Ramos (cell line): Measurements from ENCODE around the gene TMBIM4.
"Not testable (repeated sequence)": the region's sequence is repeated elsewhere in the genome, so short reads cannot be mapped to it uniquely, and the experiment has no call there.

Experiments
- in situ Hi-C: fragments of 300-500 bp; cut with MboI; formaldehyde crosslinking; loops from one replicate; pipeline ENCODE4 v1.14.3; 2022; ENCODE audit warnings: low sequenced_read_pairs; ENCODE audit not compliant: unreplicated experiment

TMBIM4 gene, protein sequence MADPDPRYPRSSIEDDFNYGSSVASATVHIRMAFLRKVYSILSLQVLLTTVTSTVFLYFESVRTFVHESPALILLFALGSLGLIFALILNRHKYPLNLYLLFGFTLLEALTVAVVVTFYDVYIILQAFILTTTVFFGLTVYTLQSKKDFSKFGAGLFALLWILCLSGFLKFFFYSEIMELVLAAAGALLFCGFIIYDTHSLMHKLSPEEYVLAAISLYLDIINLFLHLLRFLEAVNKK

GRCh38 chr12:66169221-66170170, at the start of gene TMBIM4:
TMBIM4 (minus strand) TSS chr12:66169996; CDS start chr12:66169951, 45 bp downstream.
- in situ Hi-C loops = no loop called here

DNA sequence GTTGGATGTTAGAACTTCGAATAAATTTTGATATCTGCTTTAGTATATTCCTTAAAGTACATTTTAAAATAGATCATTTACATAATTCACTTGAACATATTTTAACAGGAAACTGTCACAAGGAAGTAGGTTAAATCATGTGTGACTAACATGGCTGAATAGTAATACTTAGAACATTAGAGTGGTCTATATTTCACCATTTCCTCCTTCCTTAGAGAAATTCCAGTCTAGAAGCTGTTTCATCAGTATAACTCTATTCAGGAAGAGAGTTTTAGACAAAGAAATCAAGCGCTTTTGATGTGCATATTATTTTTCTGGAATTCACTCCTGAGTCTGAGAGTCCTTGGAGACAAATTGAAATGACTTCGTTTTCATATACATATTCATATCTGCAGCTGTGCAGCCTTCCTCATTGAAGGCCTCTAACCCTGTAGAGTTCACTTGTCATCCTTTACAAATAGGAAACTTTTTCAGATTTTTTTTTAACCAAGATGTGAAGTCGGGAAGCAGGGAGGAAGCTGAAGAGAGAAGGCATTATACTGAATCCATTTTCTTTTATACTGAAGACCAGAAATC, 47.6 kb upstream of the TMBIM4 start:
- in situ Hi-C loops = no loop called here

GRCh38 chr12:66213011-66213410, 43.2 kb upstream of the TMBIM4 start:
- in situ Hi-C loops = not testable (repeated sequence)

DNA sequence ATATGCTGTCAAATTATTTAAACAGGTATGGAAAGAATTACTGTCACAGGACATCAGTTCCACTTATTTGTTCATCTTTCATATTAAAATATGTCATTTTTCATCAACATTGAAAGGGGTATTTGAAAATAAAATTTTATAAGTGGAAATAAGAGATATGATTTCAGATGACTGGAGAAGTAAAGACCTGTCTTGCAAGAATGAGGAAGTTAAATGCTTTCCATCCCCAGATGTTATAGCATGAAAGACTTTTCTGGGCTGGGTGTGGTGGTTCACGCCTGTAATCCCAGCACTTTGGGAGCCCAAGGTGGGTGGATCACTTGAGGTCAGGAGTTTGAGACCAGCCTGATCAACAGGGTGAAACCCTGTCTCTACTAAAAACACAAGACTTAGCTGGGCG, 41.8 kb upstream of the TMBIM4 start:
- in situ Hi-C loops = not testable (repeated sequence)

DNA sequence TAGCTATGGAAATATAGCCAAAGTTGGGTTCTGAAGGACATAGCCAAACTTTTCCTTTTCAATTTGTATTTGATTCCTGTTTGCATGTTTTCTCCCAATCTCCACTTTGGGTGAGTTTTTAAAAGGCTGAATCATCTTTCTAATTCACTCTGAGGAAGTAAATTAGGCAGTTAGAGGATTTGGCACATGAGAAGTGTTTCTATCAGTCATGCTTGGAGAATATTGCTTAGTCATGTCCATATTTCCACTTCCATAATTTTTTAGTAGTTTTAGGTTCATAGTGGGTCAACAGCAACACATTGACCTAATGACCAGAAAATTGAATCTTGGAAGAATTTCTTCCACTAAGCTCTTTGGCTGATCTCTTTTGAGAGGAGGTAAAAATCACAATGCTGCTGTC, 41.0 kb upstream of the TMBIM4 start:
- in situ Hi-C loops = no loop called here

DNA sequence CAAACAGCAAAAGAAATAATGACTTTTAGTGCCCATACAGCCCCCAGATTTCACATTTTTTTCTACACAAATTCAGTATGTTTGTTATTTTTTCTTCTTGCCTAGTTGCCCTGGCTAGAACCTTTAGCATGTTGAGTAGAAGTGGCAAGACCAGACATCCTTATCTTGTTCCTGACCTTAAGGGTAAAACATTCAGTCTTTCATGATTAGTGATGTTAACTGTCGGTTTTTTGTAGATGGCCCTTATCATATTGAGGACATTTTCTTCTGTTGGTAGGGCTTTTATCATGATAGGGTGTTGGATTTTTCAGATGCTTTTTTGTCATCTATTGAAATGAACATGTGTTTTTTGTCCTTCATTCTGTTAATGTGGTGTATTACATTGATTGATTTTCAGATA, 36.3 kb upstream of the TMBIM4 start:
- in situ Hi-C loops = no loop called here

- in situ Hi-C loops = no loop called here
These were observed 34.0 kb upstream of the TMBIM4 start for GRCh38 chr12:66203820-66204219.

DNA sequence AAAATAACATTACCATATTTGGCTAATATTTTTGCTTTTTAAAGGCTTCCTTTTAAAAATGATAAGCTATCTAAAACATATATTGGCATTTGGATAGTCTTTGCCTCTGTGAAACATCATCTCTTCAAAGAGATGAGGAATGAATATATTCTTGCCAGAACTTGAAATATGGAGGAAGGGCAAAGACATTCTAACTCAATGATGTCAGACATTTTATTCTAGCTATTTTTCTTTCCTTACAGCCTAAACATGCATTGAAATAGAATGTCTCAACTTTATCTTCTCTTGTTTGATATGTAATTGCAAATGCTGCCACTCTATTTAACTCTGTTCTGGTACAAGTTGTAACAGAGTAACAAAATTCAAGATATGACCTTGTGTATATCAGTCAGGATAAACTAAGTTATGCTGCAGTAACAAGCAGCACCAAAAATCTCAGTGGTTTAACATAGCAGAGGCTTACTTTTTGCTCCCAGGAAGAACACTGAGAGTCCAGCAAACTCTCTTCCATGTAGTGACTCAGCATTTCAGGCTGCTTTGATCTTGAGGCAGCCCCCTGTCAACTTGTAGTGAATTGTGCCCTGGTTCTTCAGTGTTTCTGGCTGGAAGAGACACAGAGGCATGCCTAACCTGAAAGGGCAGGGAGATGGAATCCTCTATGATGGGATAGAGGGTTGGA, 30.2 kb upstream of the TMBIM4 start:
- in situ Hi-C loops = no loop called here

DNA sequence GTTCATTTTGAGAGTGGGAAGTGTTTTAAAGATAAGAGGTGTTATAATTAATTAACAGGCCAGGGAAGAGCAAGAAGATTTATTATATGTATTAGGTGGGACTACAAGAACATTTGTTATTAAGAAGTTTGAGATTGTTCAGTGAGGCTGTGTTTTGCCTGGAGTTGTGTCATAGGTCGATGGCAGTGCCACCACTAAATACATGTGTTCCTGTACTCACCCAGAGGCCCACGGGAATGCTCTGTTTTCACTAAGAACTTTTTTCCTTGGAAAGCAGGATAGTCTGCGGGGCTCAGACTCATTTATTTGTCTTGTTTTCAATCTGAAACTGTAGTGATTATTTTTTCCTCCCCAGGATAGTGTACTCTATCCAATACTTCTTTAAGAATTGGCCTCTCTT, 29.3 kb upstream of the TMBIM4 start:
- in situ Hi-C loops = no loop called here

DNA sequence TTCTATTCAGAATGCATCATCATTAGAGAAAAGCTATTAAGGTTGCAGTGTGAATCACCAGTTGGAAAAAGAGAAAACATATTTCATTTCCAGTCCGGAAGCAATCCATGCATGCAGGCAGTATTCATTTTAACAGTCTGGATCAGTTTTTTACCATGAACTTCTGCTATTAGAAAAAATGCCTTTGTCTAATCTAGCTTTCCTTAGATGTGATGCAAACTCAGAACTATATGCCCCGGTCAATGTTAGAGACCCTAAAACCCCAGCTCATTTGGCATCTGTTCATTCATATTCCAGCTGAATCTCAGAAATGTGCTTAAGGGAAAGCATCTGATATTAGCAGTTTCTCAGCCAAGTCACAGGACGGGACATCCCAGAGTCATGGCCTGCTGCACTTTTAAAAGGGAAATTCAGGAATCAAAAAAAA, 27.7 kb upstream of the TMBIM4 start:
- in situ Hi-C loops = no loop called here

DNA sequence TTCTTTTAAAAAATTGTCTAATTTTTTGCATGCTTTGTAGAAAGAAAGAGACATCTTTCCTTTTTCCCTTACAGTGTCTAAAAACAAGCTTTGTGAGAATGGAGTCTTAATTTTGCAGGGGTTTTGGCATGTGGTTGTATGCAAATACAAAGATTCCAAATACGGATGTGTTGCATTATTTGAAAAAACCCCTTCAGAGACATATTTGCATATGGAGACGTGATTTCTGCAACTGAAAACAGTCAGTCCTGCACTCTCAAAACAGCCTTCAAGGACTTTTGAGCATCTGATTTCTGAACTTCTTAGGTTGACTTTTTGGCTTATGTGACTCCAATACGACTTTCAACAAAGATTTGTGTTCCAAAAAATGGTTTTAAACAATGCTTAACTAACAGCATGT, 27.0 kb upstream of the TMBIM4 start:
- in situ Hi-C loops = no loop called here

DNA sequence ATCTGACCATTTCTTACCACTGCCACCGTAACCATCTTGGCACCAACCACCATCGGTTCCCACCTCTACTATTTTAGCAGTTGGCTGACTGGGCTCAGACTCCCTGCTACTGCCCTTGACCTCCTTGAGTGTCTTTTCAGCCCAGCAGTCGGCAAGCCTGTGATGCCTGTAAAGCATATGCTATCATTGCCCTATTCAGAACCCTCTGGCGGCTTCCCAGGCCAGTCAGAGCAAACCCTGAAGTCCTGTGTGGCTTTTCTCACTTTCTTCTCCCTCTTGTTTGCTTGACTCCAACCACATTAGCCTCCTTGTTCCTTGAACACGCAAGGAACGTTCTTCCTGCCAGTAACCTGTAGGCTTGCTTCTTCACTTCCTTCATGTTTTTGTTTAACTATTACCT, 25.4 kb upstream of the TMBIM4 start:
- in situ Hi-C loops = no loop called here

GRCh38 chr12:66194122-66194521, 24.3 kb upstream of the TMBIM4 start:
- in situ Hi-C loops = no loop called here

GRCh38 chr12:66191547-66192126, 21.8 kb upstream of the TMBIM4 start:
- in situ Hi-C loops = no loop called here

- in situ Hi-C loops = no loop called here
These were observed 20.9 kb upstream of the TMBIM4 start for GRCh38 chr12:66190519-66191370.

GRCh38 chr12:66189889-66190288, 20.1 kb upstream of the TMBIM4 start:
- in situ Hi-C loops = no loop called here

DNA sequence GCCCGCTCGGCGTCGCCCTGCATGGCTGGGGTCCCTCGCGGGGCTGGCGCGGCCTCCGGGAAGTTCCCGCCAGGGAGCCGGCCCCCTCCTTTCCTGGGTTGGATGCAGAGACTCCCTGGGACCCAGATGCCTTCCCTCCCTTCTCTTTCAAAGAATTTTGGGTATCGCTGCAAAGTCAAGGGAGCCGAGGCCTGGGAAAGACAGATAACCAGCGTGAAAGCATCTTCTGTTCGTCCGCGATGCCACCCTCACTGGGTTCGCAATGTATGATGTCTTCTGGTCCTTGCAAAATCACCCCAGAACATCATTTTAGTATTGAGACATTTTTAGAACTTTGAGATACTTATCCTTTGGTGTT, 19.7 kb upstream of the TMBIM4 start:
- in situ Hi-C loops = no loop called here

GRCh38 chr12:66188584-66189485, 19.0 kb upstream of the TMBIM4 start, which contains the start of gene IRAK3:
IRAK3 (plus strand) TSS chr12:66189214; CDS start chr12:66189300, 86 bp downstream.
- in situ Hi-C loops = no loop called here
